Measurements from ENCODE around the gene CFD.
"Not testable (repeated sequence)": the region's sequence is repeated elsewhere in the genome, so short reads cannot be mapped to it uniquely, and the experiment has no call there.

Gene CFD

GRCh38 chr19:825897-826644, 33.4 kb upstream of the CFD start:
- DNase-seq (ENCODE audit: low read depth in 3 of 3) = no peak

- DNase-seq (ENCODE audit: low read depth in 3 of 3) = no peak
Measured at GRCh38 chr19:827314-827709, 32.2 kb upstream of the CFD start.

GRCh38 chr19:827710-828321, 31.6 kb upstream of the CFD start, which contains the start of gene AZU1:
AZU1 (plus strand) TSS chr19:827837; CDS start chr19:827847, 10 bp downstream.
- no peak for DNase-seq (ENCODE audit: low read depth in 3 of 3)

GRCh38 chr19:829129-829758, 30.2 kb upstream of the CFD start:
- no peak for DNase-seq (ENCODE audit: low read depth in 3 of 3)

GRCh38 chr19:831407-832369, 27.8 kb upstream of the CFD start:
- DNase-seq (ENCODE audit: low read depth in 3 of 3) = no peak

GRCh38 chr19:834216-834615, 25.2 kb upstream of the CFD start:
- no peak for DNase-seq (ENCODE audit: low read depth in 3 of 3)

GRCh38 chr19:835210-835810, 24.2 kb upstream of the CFD start:
- DNase-seq (ENCODE audit: low read depth in 3 of 3) = no peak

- no peak for DNase-seq (ENCODE audit: low read depth in 3 of 3)
Measured at GRCh38 chr19:840519-841206, 18.8 kb upstream of the CFD start, which contains the start of gene PRTN3. PRTN3 (plus strand) TSS chr19:840999; CDS start chr19:841009, 10 bp downstream.

GRCh38 chr19:842802-843179, 16.7 kb upstream of the CFD start:
- DNase-seq (ENCODE audit: low read depth in 3 of 3) = not testable (repeated sequence)

GRCh38 chr19:843180-843835, 16.2 kb upstream of the CFD start:
- DNase-seq (ENCODE audit: low read depth in 3 of 3) = no peak

- no peak for DNase-seq (ENCODE audit: low read depth in 3 of 3)
Measured at GRCh38 chr19:843836-844545, 15.5 kb upstream of the CFD start.

- no peak for DNase-seq (ENCODE audit: low read depth in 3 of 3)
Measured at GRCh38 chr19:844546-844971, 14.9 kb upstream of the CFD start.

GRCh38 chr19:845707-846521, 13.6 kb upstream of the CFD start:
- DNase-seq (ENCODE audit: low read depth in 3 of 3) = no peak

GRCh38 chr19:848386-848921, 11.0 kb upstream of the CFD start:
- no peak for DNase-seq (ENCODE audit: low read depth in 3 of 3)

- not testable (repeated sequence) for DNase-seq (ENCODE audit: low read depth in 3 of 3)
Measured at GRCh38 chr19:849195-849594, 10.3 kb upstream of the CFD start.

- DNase-seq (ENCODE audit: low read depth in 3 of 3) = no peak
Measured at GRCh38 chr19:850221-850978, 9.1 kb upstream of the CFD start.

GRCh38 chr19:850979-851335, 8.5 kb upstream of the CFD start:
- DNase-seq (ENCODE audit: low read depth in 3 of 3) = no peak

Data from stimulated activated CD4-positive, alpha-beta T cell treated with anti-CD3 and anti-CD28 coated beads, TNF-alpha, amount 100 ng/mL, for 24 hours (primary cell).